HL-60 (cell line): Measurements from ENCODE around the gene GSG1L2.

Experiments
- DNase-seq, 2 experiments: peaks; one replicate each; pipeline ENCODE4 v3.0.0-alpha.2; 2010 to 2020; ENCODE audit warnings: low read depth in 1 of 2, low spot score in 1 of 2
- H3K27ac ChIP-seq: fragments of 250-450 bp; sonication (Bioruptor Pico); replicated peaks from 2 replicates; pipeline ENCODE4 v1.5.1; 2020; ENCODE audit warnings: mild to moderate bottlenecking, moderate library complexity
- H3K27me3 ChIP-seq: fragments of 250-450 bp; sonication (Bioruptor Pico); 2 replicates; pipeline ENCODE4 v1.5.1; 2021; ENCODE audit warnings: mild to moderate bottlenecking, moderate library complexity; ENCODE audit not compliant: insufficient read depth, poor library complexity, severe bottlenecking
- H3K4me3 ChIP-seq: replicated peaks from 2 replicates; pipeline ENCODE4 v1.5.1; 2011; ENCODE audit warnings: mild to moderate bottlenecking, control low read depth, low read length; ENCODE audit not compliant: insufficient read depth
- GABPA ChIP-seq: IDR thresholded peaks from 2 replicates; pipeline ENCODE4 v1.6.1; 2012; ENCODE audit warnings: low read depth
- POLR2AphosphoS5 ChIP-seq: IDR thresholded peaks from 2 replicates; pipeline ENCODE4 v1.6.1; 2012; ENCODE audit warnings: low read depth
- REST ChIP-seq: IDR thresholded peaks from 2 replicates; pipeline ENCODE4 v1.6.1; 2012; ENCODE audit warnings: low read depth; ENCODE audit not compliant: insufficient replicate concordance
- SPI1 ChIP-seq: IDR thresholded peaks from 2 replicates; pipeline ENCODE4 v1.6.1; 2012; ENCODE audit warnings: low read depth, mild to moderate bottlenecking, borderline replicate concordance
- TF ChIP-seq, protein P1 (sequence below): IDR thresholded peaks from one replicate; pipeline ENCODE4 v1.5.1; 2011; ENCODE audit warnings: low read length, control low read depth, inconsistent platforms; ENCODE audit not compliant: insufficient read depth

The GSG1L2 gene

DNA sequence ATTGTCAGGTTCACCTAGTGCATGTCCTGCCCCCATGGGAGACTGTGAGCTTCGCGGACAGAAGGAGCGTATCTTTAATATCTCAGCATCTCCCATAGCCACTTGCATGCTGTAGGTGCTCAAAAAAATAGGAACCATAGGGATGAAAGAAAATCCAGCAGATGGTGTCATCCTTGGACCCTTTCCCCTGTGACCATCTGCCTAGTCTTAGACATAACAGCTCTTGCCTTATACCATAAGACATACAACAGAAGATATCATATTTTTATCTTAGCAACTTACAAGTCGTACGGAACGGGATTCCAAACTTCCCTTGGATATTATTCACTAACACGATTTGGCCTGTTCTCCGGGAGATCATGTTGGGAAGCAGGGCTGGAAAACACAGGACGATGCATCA, 45.0 kb downstream of the GSG1L2 start:
- Histone ChIP-seq H3K27ac (no peak overlapping the region), H3K4me3 (no peak overlapping the region), H3K27me3 (no peaks in the 10 kb centered on the region)
- no peak for TF ChIP-seq GABPA
- TF ChIP-seq SPI1 = no peak
- TF ChIP-seq REST = no peak
- TF ChIP-seq, protein P1, sequence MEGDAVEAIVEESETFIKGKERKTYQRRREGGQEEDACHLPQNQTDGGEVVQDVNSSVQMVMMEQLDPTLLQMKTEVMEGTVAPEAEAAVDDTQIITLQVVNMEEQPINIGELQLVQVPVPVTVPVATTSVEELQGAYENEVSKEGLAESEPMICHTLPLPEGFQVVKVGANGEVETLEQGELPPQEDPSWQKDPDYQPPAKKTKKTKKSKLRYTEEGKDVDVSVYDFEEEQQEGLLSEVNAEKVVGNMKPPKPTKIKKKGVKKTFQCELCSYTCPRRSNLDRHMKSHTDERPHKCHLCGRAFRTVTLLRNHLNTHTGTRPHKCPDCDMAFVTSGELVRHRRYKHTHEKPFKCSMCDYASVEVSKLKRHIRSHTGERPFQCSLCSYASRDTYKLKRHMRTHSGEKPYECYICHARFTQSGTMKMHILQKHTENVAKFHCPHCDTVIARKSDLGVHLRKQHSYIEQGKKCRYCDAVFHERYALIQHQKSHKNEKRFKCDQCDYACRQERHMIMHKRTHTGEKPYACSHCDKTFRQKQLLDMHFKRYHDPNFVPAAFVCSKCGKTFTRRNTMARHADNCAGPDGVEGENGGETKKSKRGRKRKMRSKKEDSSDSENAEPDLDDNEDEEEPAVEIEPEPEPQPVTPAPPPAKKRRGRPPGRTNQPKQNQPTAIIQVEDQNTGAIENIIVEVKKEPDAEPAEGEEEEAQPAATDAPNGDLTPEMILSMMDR = no peak
- TF ChIP-seq POLR2AphosphoS5 = no peak
- no peak for DNase-seq

- TF ChIP-seq, protein P1 = no peak
- TF ChIP-seq SPI1 (no peak), REST (no peak), POLR2AphosphoS5 (no peak)
- H3K4me3 ChIP-seq = no peak overlapping the region
- DNase-seq = no peak
- no peak overlapping the region for H3K27ac ChIP-seq
- no peaks in the 10 kb centered on the region for H3K27me3 ChIP-seq
Measured at GRCh38 chr17:9772658-9773057, 49.2 kb downstream of the GSG1L2 start.

DNA sequence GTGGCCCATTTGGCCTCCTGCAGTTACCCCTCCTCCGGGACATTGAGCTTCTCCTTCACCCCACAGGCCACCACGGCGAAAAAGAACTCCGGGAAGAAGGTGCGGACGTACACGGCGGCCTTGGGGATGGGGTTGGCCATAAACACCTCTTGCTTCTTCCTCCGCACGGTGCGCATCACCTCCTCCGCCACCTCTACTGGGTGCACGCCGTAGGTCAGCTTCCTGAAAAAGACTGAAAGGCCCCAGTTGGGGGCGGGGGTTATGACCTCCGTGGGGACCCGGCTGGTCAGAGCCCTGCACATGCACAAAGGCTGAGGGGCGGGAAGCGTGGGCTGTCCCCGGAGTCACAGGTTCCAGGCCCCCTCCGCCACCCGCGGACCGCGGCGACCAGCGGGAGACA, 50.4 kb downstream of the GSG1L2 start:
- H3K4me3 ChIP-seq = no peak overlapping the region
- TF ChIP-seq GABPA = no peak
- no peak for TF ChIP-seq POLR2AphosphoS5
- TF ChIP-seq REST = no peak
- no peak for TF ChIP-seq SPI1
- TF ChIP-seq, protein P1 = no peak
- DNase-seq = no peak
- H3K27ac ChIP-seq = no peak overlapping the region
- no peaks in the 10 kb centered on the region for H3K27me3 ChIP-seq
